RWPE2 (cell line): Measurements from ENCODE around the gene MKX.

Experiments
- ATAC-seq: fragments of 200-7000 bp; cut with Tn5 transposase; 3 replicates; pipeline ENCODE4 v1.9.1; 2021; ENCODE audit warnings: low read depth
- DNase-seq: peaks from one replicate; pipeline ENCODE4 v3.0.0-alpha.2; 2020; ENCODE audit warnings: low spot score
- H3K27ac ChIP-seq: fragments of 450-650 bp; 2 replicates; pipeline ENCODE4 v1.5.1; 2017; ENCODE audit warnings: mild to moderate bottlenecking; ENCODE audit not compliant: poor library complexity, severe bottlenecking
- H3K27me3 ChIP-seq: fragments of 250-450 bp; sonication (Bioruptor Pico); 2 replicates; pipeline ENCODE4 v1.5.1; 2021; ENCODE audit warnings: mild to moderate bottlenecking, moderate library complexity; ENCODE audit not compliant: insufficient read depth, poor library complexity, severe bottlenecking
- H3K36me3 ChIP-seq: fragments of 250-450 bp; sonication (Bioruptor Pico); 2 replicates; pipeline ENCODE4 v1.5.1; 2020; ENCODE audit warnings: low read depth, mild to moderate bottlenecking, moderate library complexity
- H3K4me1 ChIP-seq: fragments of 250-450 bp; sonication (Bioruptor Pico); 2 replicates; pipeline ENCODE4 v1.5.1; 2021; ENCODE audit warnings: mild to moderate bottlenecking, moderate library complexity; ENCODE audit not compliant: insufficient read depth, poor library complexity, severe bottlenecking
- H3K4me3 ChIP-seq: fragments of 250-450 bp; sonication (Bioruptor Pico); 2 replicates; pipeline ENCODE4 v1.5.1; 2021; ENCODE audit warnings: mild to moderate bottlenecking, moderate library complexity; ENCODE audit not compliant: severe bottlenecking
- H3K9me3 ChIP-seq: fragments of 250-450 bp; sonication (Bioruptor Pico); 2 replicates; pipeline ENCODE4 v1.5.1; 2021; ENCODE audit warnings: mild to moderate bottlenecking, moderate library complexity; ENCODE audit not compliant: severe bottlenecking
- CTCF ChIP-seq: fragments of 450-650 bp; IDR thresholded peaks from one replicate; pipeline ENCODE4 v1.5.1; 2017; ENCODE audit warnings: mild to moderate bottlenecking, moderate library complexity; ENCODE audit not compliant: poor library complexity, severe bottlenecking

The MKX gene

GRCh38 chr10:27698961-27699360, 46.7 kb downstream of the MKX start:
- Histone ChIP-seq H3K27me3 (no peaks in the 10 kb centered on the region), H3K36me3 (no peaks in the 10 kb centered on the region), H3K4me3 (no peak overlapping the region), H3K9me3 (no peaks in the 10 kb centered on the region), H3K27ac (no peak overlapping the region), H3K4me1 (no peaks in the 10 kb centered on the region)
- no peak for DNase-seq
- TF ChIP-seq CTCF, result no peak
- no peak for ATAC-seq

GRCh38 chr10:27696466-27696865, 49.2 kb downstream of the MKX start:
- Histone ChIP-seq H3K27ac (no peak overlapping the region), H3K36me3 (no peaks in the 10 kb centered on the region), H3K9me3 (no peaks in the 10 kb centered on the region), H3K4me1 (no peaks in the 10 kb centered on the region), H3K4me3 (no peak overlapping the region), H3K27me3 (no peaks in the 10 kb centered on the region)
- TF ChIP-seq CTCF, result no peak
- ATAC-seq (no peak), DNase-seq (no peak)

- TF ChIP-seq CTCF, result no peak
- H3K9me3 ChIP-seq, result no peaks in the 10 kb centered on the region
- DNase-seq, result no peak
- no peaks in the 10 kb centered on the region for H3K36me3 ChIP-seq
- H3K27me3 ChIP-seq, result no peaks in the 10 kb centered on the region
- H3K4me3 ChIP-seq, result no peak overlapping the region
- H3K4me1 ChIP-seq, result no peaks in the 10 kb centered on the region
- H3K27ac ChIP-seq, result no peak overlapping the region
- ATAC-seq, result no peak
These were observed 49.9 kb downstream of the MKX start for GRCh38 chr10:27695706-27696105.

- TF ChIP-seq CTCF, result no peak
- H3K4me1 ChIP-seq, result no peaks in the 10 kb centered on the region
- H3K9me3 ChIP-seq, result no peaks in the 10 kb centered on the region
- H3K27ac ChIP-seq, result no peak overlapping the region
- no peaks in the 10 kb centered on the region for H3K36me3 ChIP-seq
- H3K4me3 ChIP-seq, result no peak overlapping the region
- ATAC-seq, result no peak
- H3K27me3 ChIP-seq, result no peaks in the 10 kb centered on the region
- DNase-seq, result no peak
These were observed 50.5 kb downstream of the MKX start for GRCh38 chr10:27695088-27695487.

GRCh38 chr10:27692663-27693062, 53.0 kb downstream of the MKX start:
- Histone ChIP-seq H3K9me3 (no peaks in the 10 kb centered on the region), H3K27ac (no peak overlapping the region), H3K36me3 (no peaks in the 10 kb centered on the region), H3K27me3 (no peaks in the 10 kb centered on the region), H3K4me3 (no peak overlapping the region), H3K4me1 (no peaks in the 10 kb centered on the region)
- no peak for TF ChIP-seq CTCF
- ATAC-seq (no peak), DNase-seq (no peak)
